Measurements from ENCODE around the gene SLAMF7.

The SLAMF7 gene

DNA sequence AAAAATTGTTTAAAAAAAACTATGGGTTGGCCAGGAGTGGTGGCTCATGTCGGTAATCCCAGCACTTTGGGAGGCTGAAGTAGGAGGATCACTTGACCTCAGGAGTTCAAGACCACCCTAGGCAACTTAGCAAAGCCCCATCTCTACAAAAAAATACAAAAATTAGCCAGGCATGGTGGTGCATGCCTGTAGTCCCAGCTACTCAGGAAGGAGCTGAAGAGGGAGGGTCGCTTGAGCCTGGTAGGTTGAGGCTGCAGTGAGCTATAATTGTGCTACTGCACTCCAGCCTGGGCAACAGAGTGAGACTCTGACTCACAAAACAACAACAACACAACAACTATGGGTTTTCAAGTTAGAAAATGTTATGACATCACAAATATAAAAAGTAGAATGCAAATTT is 16.4 kb downstream of the SLAMF7 start:
- Histone ChIP-seq H3K4me3 (no peak overlapping the region), H3K27ac (no peak overlapping the region), H3K36me3 (ENCODE audit: insufficient read depth, low read length) (no peaks in the 10 kb centered on the region), H3K9ac (ENCODE audit: insufficient read length) (no peak overlapping the region), H3K9me3 (ENCODE audit: low read depth, low read length) (no peaks in the 10 kb centered on the region)
- no peak for TF ChIP-seq POLR2AphosphoS5 (IDR thresholded peaks at IDR 0.05; ENCODE audit: borderline replicate concordance, low read depth, low read length)
- no peak for TF ChIP-seq FOXP2 (optimal IDR thresholded peaks at IDR 0.05; ENCODE audit: control extremely low read depth, extremely low read length, insufficient read depth)
- TF ChIP-seq EZH2 (IDR thresholded peaks at IDR 0.05), result no peak
- DNase-seq (ENCODE audit: low read depth, low spot score), result no peak

- H3K27ac ChIP-seq, result no peak overlapping the region
- TF ChIP-seq POLR2AphosphoS5 (IDR thresholded peaks at IDR 0.05; ENCODE audit: borderline replicate concordance, low read depth, low read length) (no peak), EZH2 (IDR thresholded peaks at IDR 0.05) (no peak), FOXP2 (optimal IDR thresholded peaks at IDR 0.05; ENCODE audit: control extremely low read depth, extremely low read length, insufficient read depth) (no peak)
- DNase-seq (ENCODE audit: low read depth, low spot score), result no peak
- H3K9me3 ChIP-seq (ENCODE audit: low read depth, low read length), result no peaks in the 10 kb centered on the region
- H3K36me3 ChIP-seq (ENCODE audit: insufficient read depth, low read length), result no peaks in the 10 kb centered on the region
- H3K4me3 ChIP-seq, result no peak overlapping the region
- H3K9ac ChIP-seq (ENCODE audit: insufficient read length), result no peak overlapping the region
Observed at GRCh38 chr1:160755911-160756848, 17.1 kb downstream of the SLAMF7 start.

GRCh38 chr1:160756849-160757201 is 17.8 kb downstream of the SLAMF7 start:
- Histone ChIP-seq H3K9me3 (ENCODE audit: low read depth, low read length) (no peaks in the 10 kb centered on the region), H3K36me3 (ENCODE audit: insufficient read depth, low read length) (no peaks in the 10 kb centered on the region), H3K9ac (ENCODE audit: insufficient read length) (no peak overlapping the region), H3K4me3 (no peak overlapping the region), H3K27ac (no peak overlapping the region)
- no peak for TF ChIP-seq POLR2AphosphoS5 (IDR thresholded peaks at IDR 0.05; ENCODE audit: borderline replicate concordance, low read depth, low read length)
- TF ChIP-seq FOXP2 (optimal IDR thresholded peaks at IDR 0.05; ENCODE audit: control extremely low read depth, extremely low read length, insufficient read depth), result no peak
- no peak for TF ChIP-seq EZH2 (IDR thresholded peaks at IDR 0.05)
- no peak for DNase-seq (ENCODE audit: low read depth, low spot score)

DNA sequence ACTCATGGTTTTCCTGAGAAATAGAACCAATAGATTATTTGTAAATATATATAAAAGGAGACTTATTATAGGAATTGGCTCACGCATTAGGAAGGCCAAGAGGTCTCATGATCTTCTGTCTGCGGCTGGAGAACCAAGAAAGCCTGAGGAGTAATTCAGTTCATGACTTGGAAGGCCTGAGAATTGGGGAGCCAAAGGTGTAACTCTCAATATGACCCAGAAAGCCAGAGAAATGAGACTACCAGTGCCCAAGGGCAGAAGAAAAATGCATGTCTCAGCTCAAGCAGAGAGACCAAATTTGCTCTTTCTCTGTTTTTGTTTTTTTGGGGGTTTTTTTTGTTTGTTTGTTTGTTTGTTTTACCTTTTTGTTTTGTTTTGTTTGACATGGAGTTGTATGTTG is 19.5 kb downstream of the SLAMF7 start:
- TF ChIP-seq FOXP2 (optimal IDR thresholded peaks at IDR 0.05; ENCODE audit: control extremely low read depth, extremely low read length, insufficient read depth), result no peak
- no peak for TF ChIP-seq EZH2 (IDR thresholded peaks at IDR 0.05)
- no peak for TF ChIP-seq POLR2AphosphoS5 (IDR thresholded peaks at IDR 0.05; ENCODE audit: borderline replicate concordance, low read depth, low read length)
- no peak for DNase-seq (ENCODE audit: low read depth, low spot score)
- Histone ChIP-seq H3K9ac (ENCODE audit: insufficient read length) (no peak overlapping the region), H3K27ac (no peak overlapping the region), H3K36me3 (ENCODE audit: insufficient read depth, low read length) (no peaks in the 10 kb centered on the region), H3K9me3 (ENCODE audit: low read depth, low read length) (no peaks in the 10 kb centered on the region), H3K4me3 (no peak overlapping the region)

GRCh38 chr1:160759740-160760139 is 20.7 kb downstream of the SLAMF7 start:
- H3K9ac ChIP-seq (ENCODE audit: insufficient read length), result no peak overlapping the region
- no peak for DNase-seq (ENCODE audit: low read depth, low spot score)
- H3K27ac ChIP-seq, result no peak overlapping the region
- no peaks in the 10 kb centered on the region for H3K9me3 ChIP-seq (ENCODE audit: low read depth, low read length)
- no peaks in the 10 kb centered on the region for H3K36me3 ChIP-seq (ENCODE audit: insufficient read depth, low read length)
- TF ChIP-seq FOXP2 (optimal IDR thresholded peaks at IDR 0.05; ENCODE audit: control extremely low read depth, extremely low read length, insufficient read depth), result no peak
- no peak for TF ChIP-seq POLR2AphosphoS5 (IDR thresholded peaks at IDR 0.05; ENCODE audit: borderline replicate concordance, low read depth, low read length)
- no peak for TF ChIP-seq EZH2 (IDR thresholded peaks at IDR 0.05)
- no peak overlapping the region for H3K4me3 ChIP-seq

DNA sequence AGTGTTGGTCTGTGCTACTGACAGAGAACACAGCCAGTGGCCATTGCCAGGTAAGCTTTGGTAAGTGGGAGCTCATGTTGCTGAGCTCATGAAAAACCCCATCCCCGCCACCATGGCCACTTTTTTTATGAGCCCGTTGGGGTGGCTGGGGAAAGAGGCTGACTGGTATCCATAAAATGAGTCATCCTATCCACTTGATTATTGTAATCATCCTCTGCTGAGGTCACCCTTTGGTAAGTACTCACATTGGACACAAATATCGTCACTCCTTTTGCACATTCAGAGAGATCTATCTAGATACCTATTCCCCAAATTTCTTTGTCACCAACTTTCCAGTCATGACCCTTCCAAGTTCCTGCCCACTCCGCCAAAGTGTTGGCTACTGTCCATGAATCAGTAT is 22.0 kb downstream of the SLAMF7 start:
- no peak overlapping the region for H3K27ac ChIP-seq
- H3K4me3 ChIP-seq, result no peak overlapping the region
- H3K9ac ChIP-seq (ENCODE audit: insufficient read length), result no peak overlapping the region
- no peaks in the 10 kb centered on the region for H3K9me3 ChIP-seq (ENCODE audit: low read depth, low read length)
- no peaks in the 10 kb centered on the region for H3K36me3 ChIP-seq (ENCODE audit: insufficient read depth, low read length)
- TF ChIP-seq EZH2 (IDR thresholded peaks at IDR 0.05) (no peak), FOXP2 (optimal IDR thresholded peaks at IDR 0.05; ENCODE audit: control extremely low read depth, extremely low read length, insufficient read depth) (no peak), POLR2AphosphoS5 (IDR thresholded peaks at IDR 0.05; ENCODE audit: borderline replicate concordance, low read depth, low read length) (no peak)
- DNase-seq (ENCODE audit: low read depth, low spot score), result no peak

- Histone ChIP-seq H3K9me3 (ENCODE audit: low read depth, low read length) (no peaks in the 10 kb centered on the region), H3K4me3 (no peak overlapping the region), H3K9ac (ENCODE audit: insufficient read length) (no peak overlapping the region), H3K27ac (no peak overlapping the region), H3K36me3 (ENCODE audit: insufficient read depth, low read length) (no peaks in the 10 kb centered on the region)
- TF ChIP-seq EZH2 (IDR thresholded peaks at IDR 0.05) (no peak), POLR2AphosphoS5 (IDR thresholded peaks at IDR 0.05; ENCODE audit: borderline replicate concordance, low read depth, low read length) (no peak), FOXP2 (optimal IDR thresholded peaks at IDR 0.05; ENCODE audit: control extremely low read depth, extremely low read length, insufficient read depth) (no peak)
- DNase-seq (ENCODE audit: low read depth, low spot score), result no peak
Observed at GRCh38 chr1:160761886-160762285, 22.8 kb downstream of the SLAMF7 start.

DNA sequence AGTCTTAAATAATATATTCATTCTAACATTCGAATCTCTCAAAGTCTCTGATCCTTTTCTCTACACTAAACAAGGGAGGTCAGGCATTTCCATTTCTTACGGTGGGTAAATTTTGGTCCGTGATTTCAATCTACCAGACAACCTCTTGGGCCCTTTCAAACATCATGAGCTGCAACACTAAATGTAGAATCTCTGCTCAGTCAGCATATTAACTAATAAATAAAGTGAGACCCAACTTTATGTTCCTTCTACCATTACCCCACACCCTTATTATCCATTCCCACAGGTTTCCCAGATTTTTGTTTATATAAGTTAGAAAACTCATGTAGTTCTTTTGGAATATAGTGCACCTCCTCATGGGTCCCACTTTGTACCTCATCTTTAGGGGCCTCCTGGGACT is 24.9 kb downstream of the SLAMF7 start:
- no peaks in the 10 kb centered on the region for H3K36me3 ChIP-seq (ENCODE audit: insufficient read depth, low read length)
- no peak overlapping the region for H3K27ac ChIP-seq
- DNase-seq (ENCODE audit: low read depth, low spot score), result no peak
- no peak overlapping the region for H3K9ac ChIP-seq (ENCODE audit: insufficient read length)
- no peak overlapping the region for H3K4me3 ChIP-seq
- no peaks in the 10 kb centered on the region for H3K9me3 ChIP-seq (ENCODE audit: low read depth, low read length)
- no peak for TF ChIP-seq POLR2AphosphoS5 (IDR thresholded peaks at IDR 0.05; ENCODE audit: borderline replicate concordance, low read depth, low read length)
- no peak for TF ChIP-seq FOXP2 (optimal IDR thresholded peaks at IDR 0.05; ENCODE audit: control extremely low read depth, extremely low read length, insufficient read depth)
- TF ChIP-seq EZH2 (IDR thresholded peaks at IDR 0.05), result no peak
